H9 (cell line): ENCODE data around the gene TTK. TPM values are rescaled to one million over a fixed set of nuclear protein-coding genes. Genes with fewer than 3 reads are reported as not detected.

ENCODE experiments used
- DNase-seq: peaks from one replicate; pipeline ENCODE4 v3.0.0-alpha.2; 2017
- H2AFZ ChIP-seq: one replicate; pipeline ENCODE4 v1.6.1; 2013; ENCODE audit warnings: mild to moderate bottlenecking, low read length, control low read depth, moderate library complexity
- H2AK5ac ChIP-seq: 2 replicates; pipeline ENCODE4 v1.6.1; 2013; ENCODE audit warnings: low read length, control low read depth, mixed read lengths; ENCODE audit not compliant: insufficient read length
- H2BK120ac ChIP-seq: one replicate; pipeline ENCODE4 v1.6.1; 2013; ENCODE audit warnings: low read depth, mild to moderate bottlenecking, low read length, control low read depth, inconsistent platforms; ENCODE audit not compliant: poor library complexity, severe bottlenecking
- H2BK12ac ChIP-seq: 2 replicates; pipeline ENCODE4 v1.6.1; 2013; ENCODE audit warnings: low read length, control low read depth, mixed read lengths, low read depth; ENCODE audit not compliant: insufficient read length
- H2BK15ac ChIP-seq: 2 replicates; pipeline ENCODE4 v1.6.1; 2013; ENCODE audit warnings: low read depth, low read length, control low read depth
- H2BK20ac ChIP-seq: one replicate; pipeline ENCODE4 v1.6.1; 2013; ENCODE audit warnings: low read depth, mild to moderate bottlenecking, low read length, control low read depth, inconsistent platforms; ENCODE audit not compliant: poor library complexity, severe bottlenecking
- H2BK5ac ChIP-seq: 2 replicates; pipeline ENCODE4 v1.6.1; 2013; ENCODE audit warnings: low read length, control low read depth, mixed read lengths; ENCODE audit not compliant: insufficient read length
- H3K14ac ChIP-seq: 2 replicates; pipeline ENCODE4 v1.6.1; 2013; ENCODE audit warnings: low read length, control low read depth; ENCODE audit not compliant: insufficient read depth
- H3K18ac ChIP-seq: 2 replicates; pipeline ENCODE4 v1.6.1; 2013; ENCODE audit warnings: low read depth, mild to moderate bottlenecking, mixed read lengths, low read length, control low read depth; ENCODE audit not compliant: insufficient read length
- H3K23ac ChIP-seq: 2 replicates; pipeline ENCODE4 v1.6.1; 2013; ENCODE audit warnings: low read length, control low read depth, mixed read lengths, low read depth; ENCODE audit not compliant: insufficient read length
- H3K23me2 ChIP-seq: 2 replicates; pipeline ENCODE4 v1.6.1; 2013; ENCODE audit warnings: low read depth, mild to moderate bottlenecking, mixed read lengths, low read length, control low read depth; ENCODE audit not compliant: insufficient read length, poor library complexity, severe bottlenecking
- H3K27ac ChIP-seq: 2 replicates; pipeline ENCODE4 v1.5.1; 2013; ENCODE audit warnings: low read length, control low read depth, mixed read lengths, low read depth; ENCODE audit not compliant: insufficient read length
- H3K27me3 ChIP-seq: 2 replicates; pipeline ENCODE4 v1.6.1; 2013; ENCODE audit warnings: low read length, control low read depth, inconsistent platforms; ENCODE audit not compliant: insufficient read depth
- H3K4ac ChIP-seq: 2 replicates; pipeline ENCODE4 v1.6.1; 2013; ENCODE audit warnings: low read depth, mild to moderate bottlenecking, control low read depth, inconsistent platforms, low read length, moderate library complexity
- H3K4me1 ChIP-seq: 2 replicates; pipeline ENCODE4 v1.6.1; 2013; ENCODE audit warnings: low read length, control low read depth, inconsistent platforms; ENCODE audit not compliant: insufficient read depth
- H3K4me2 ChIP-seq: 2 replicates; pipeline ENCODE4 v1.6.1; 2013; ENCODE audit warnings: low read length, control low read depth, mixed read lengths; ENCODE audit not compliant: insufficient read length, insufficient read depth
- H3K56ac ChIP-seq: 2 replicates; pipeline ENCODE4 v1.6.1; 2013; ENCODE audit warnings: low read depth, mild to moderate bottlenecking, mixed read lengths, low read length, control low read depth; ENCODE audit not compliant: insufficient read length
- H3K79me1 ChIP-seq: 2 replicates; pipeline ENCODE4 v1.6.1; 2013; ENCODE audit warnings: low read depth, mild to moderate bottlenecking, moderate library complexity, low read length, control low read depth, inconsistent platforms; ENCODE audit not compliant: insufficient read depth, poor library complexity, severe bottlenecking
- H3K79me2 ChIP-seq: 2 replicates; pipeline ENCODE4 v1.6.1; 2013; ENCODE audit warnings: low read length, control low read depth, inconsistent platforms; ENCODE audit not compliant: insufficient read depth
- H3K9ac ChIP-seq: 2 replicates; pipeline ENCODE4 v1.6.1; 2013; ENCODE audit warnings: low read length, control low read depth, mixed read lengths; ENCODE audit not compliant: insufficient read length; ENCODE audit errors: extremely low read depth
- H3K9me3 ChIP-seq: one replicate; pipeline ENCODE4 v1.6.1; 2013; ENCODE audit warnings: low read depth, low read length, inconsistent platforms; ENCODE audit not compliant: control insufficient read depth
- H3T11ph ChIP-seq: one replicate; pipeline ENCODE4 v1.6.1; 2013; ENCODE audit warnings: mild to moderate bottlenecking, low read length, control low read depth, inconsistent platforms
- H4K20me1 ChIP-seq: one replicate; pipeline ENCODE4 v1.6.1; 2013; ENCODE audit not compliant: control insufficient read depth, insufficient read length, insufficient read depth
- H4K5ac ChIP-seq: 2 replicates; pipeline ENCODE4 v1.6.1; 2013; ENCODE audit warnings: low read depth, mild to moderate bottlenecking, mixed read lengths, low read length, control low read depth; ENCODE audit not compliant: insufficient read length
- H4K8ac ChIP-seq: replicated peaks from 2 replicates; pipeline ENCODE4 v1.6.1; 2013; ENCODE audit warnings: low read length, control low read depth, mixed read lengths, low read depth; ENCODE audit not compliant: insufficient read length
- H4K91ac ChIP-seq: 2 replicates; pipeline ENCODE4 v1.6.1; 2013; ENCODE audit warnings: low read depth, mild to moderate bottlenecking, moderate library complexity, mixed read lengths, low read length, control low read depth; ENCODE audit not compliant: insufficient read length
- H3K27ac Mint-ChIP-seq, 3 experiments: 2 replicates in 2 of 3; 3 replicates in 1 of 3; pipeline ENCODE4 v1.8.0; 2020 to 2021; ENCODE audit warnings: mixed read lengths in 3 of 3, mild to moderate bottlenecking in 1 of 3, moderate library complexity in 1 of 3
- H3K27me3 Mint-ChIP-seq: 2 replicates; pipeline ENCODE4 v1.8.0; 2021; ENCODE audit warnings: low read depth, mild to moderate bottlenecking, moderate library complexity, mixed read lengths
- H3K36me3 Mint-ChIP-seq, 3 experiments: 2 replicates in 2 of 3; 3 replicates in 1 of 3; pipeline ENCODE4 v1.8.0; 2020 to 2021; ENCODE audit warnings: low read depth in 3 of 3, mixed read lengths in 3 of 3; ENCODE audit not compliant: insufficient read depth in 1 of 3
- H3K4me1 Mint-ChIP-seq, 2 experiments: 2 replicates each; pipeline ENCODE4 v1.8.0; 2020; ENCODE audit warnings: mixed read lengths in 2 of 2
- H3K4me3 Mint-ChIP-seq, 2 experiments: 2 replicates in 1 of 2; 3 replicates in 1 of 2; pipeline ENCODE4 v1.8.0; 2020 to 2021; ENCODE audit warnings: mild to moderate bottlenecking in 2 of 2, mixed read lengths in 2 of 2, moderate library complexity in 1 of 2
- H3K9me3 Mint-ChIP-seq, 2 experiments: 2 replicates in 1 of 2; 3 replicates in 1 of 2; pipeline ENCODE4 v1.8.0; 2020; ENCODE audit warnings: mild to moderate bottlenecking in 2 of 2, mixed read lengths in 2 of 2, moderate library complexity in 1 of 2
- CTCF ChIP-seq: fragments of 200-600 bp; sonication (generic); conservative IDR thresholded peaks from 3 replicates; pipeline ENCODE4 v1.8.0; 2021; ENCODE audit warnings: antibody characterized with exemption, mild to moderate bottlenecking
- WGBS: extraction: QIAGEN DNeasy Blood & Tissue Kit; methylation state at CpG from one replicate; pipeline ENCODE4 v1.1.7; 2013; ENCODE audit warnings: missing lambda C conversion rate, low lambda C conversion rate, mixed read lengths; ENCODE audit not compliant: insufficient read length; ENCODE audit errors: extremely low coverage; 5-methylcytosine and 5-hydroxymethylcytosine counted together
- long read RNA-seq: library from polyadenylated mRNA; unstranded; transcript quantifications from one replicate; pipeline ENCODE4 v2.0.0, GENCODE V29; 2020
- total RNA-seq: library from RNA; stranded (reverse); gene quantifications from 2 replicates; pipeline ENCODE4 v1.2.1, GENCODE V29; 2021

Gene TTK
- 46.4 and 47.5 TPM in 2 replicates for total RNA-seq
- long read RNA-seq, transcript TTK-208 (22 exons, 3,725 nt) = minor isoform, 18 of 217 reads
- long read RNA-seq, transcript TTK-202 (22 exons, 3,010 nt) = major isoform, 130 of 217 reads
- long read RNA-seq, partial matches to known transcripts = 27 of 217 reads
- long read RNA-seq, other reads (novel, unspliced or antisense) = 39 of 217 reads

- peaks cover 24 to 26% of the 10 kb centered on the region in 2 experiments for H3K4me1 Mint-ChIP-seq
- no peaks in the 10 kb centered on the region for H3K9me3 Mint-ChIP-seq
- H3K4me2 ChIP-seq = peak within 1 kb of the TSS; percentile 91
- H2BK120ac ChIP-seq = no peak within 1 kb of the TSS
- H3K23ac ChIP-seq = no peak within 1 kb of the TSS
- peak within 1 kb of the TSS; percentile 81 for H2BK5ac ChIP-seq
- peak within 1 kb of the TSS; percentile 95 for H3K14ac ChIP-seq
- H2BK15ac ChIP-seq = no peak within 1 kb of the TSS
- no peak within 1 kb of the TSS for H4K91ac ChIP-seq
- peak within 1 kb of the TSS; percentile 89 to 99 for H3K4me3 Mint-ChIP-seq
- DNase-seq = peak; percentile 96
- peak within 1 kb of the TSS; percentile 81 for H3K27ac ChIP-seq
- H3K79me2 ChIP-seq = peaks cover 9% of the 10 kb centered on the region; the same call in 1 of the 2 replicates
- H3K27me3 Mint-ChIP-seq = no peaks in the 10 kb centered on the region
- no peak within 1 kb of the TSS for H3T11ph ChIP-seq
- peaks cover 3% of the 10 kb centered on the region; the same call in 1 of the 2 replicates for H3K4me1 ChIP-seq
- peaks cover 4% of the 10 kb centered on the region for H3K23me2 ChIP-seq
- H3K27me3 ChIP-seq = no peaks in the 10 kb centered on the region
- peak within 1 kb of the TSS; percentile 98 for H3K18ac ChIP-seq
- TF ChIP-seq CTCF = no peak
- H3K56ac ChIP-seq = no peak within 1 kb of the TSS
- H3K9me3 ChIP-seq = no peaks in the 10 kb centered on the region
- H2BK12ac ChIP-seq = no peak within 1 kb of the TSS
- H2BK20ac ChIP-seq = no peak within 1 kb of the TSS
- no peak within 1 kb of the TSS for H2AK5ac ChIP-seq
- peak within 1 kb of the TSS; percentile 98 to 99 (median 99) for H3K27ac Mint-ChIP-seq
- H3K79me1 ChIP-seq = no peaks in the 10 kb centered on the region
- WGBS = no CpG with 5 or more reads among the region's 56 CpGs
- peak within 1 kb of the TSS; percentile 3 for H2AFZ ChIP-seq
- H4K8ac ChIP-seq = peak within 1 kb of the TSS; percentile 41
- peaks cover 8 to 34% (median 23%) of the 10 kb centered on the region in 3 experiments; a peak in 6 of 7 replicates for H3K36me3 Mint-ChIP-seq
- H4K5ac ChIP-seq = peak within 1 kb of the TSS; percentile 29
- H3K4ac ChIP-seq = no peak within 1 kb of the TSS; the same call in 1 of the 2 replicates
- no peaks in the 10 kb centered on the region for H4K20me1 ChIP-seq
- peak within 1 kb of the TSS; percentile 92 for H3K9ac ChIP-seq
Observed at GRCh38 chr6:80004173-80005072, at the start of gene TTK. Gene TTK (plus strand): TSS chr6:80004649. CDS start chr6:80005844, 1,195 bp downstream.
